Raji (cell line): ENCODE data around the gene DYNLT2.

Experiments
- POLR2A ChIP-seq: IDR thresholded peaks from 2 replicates; pipeline ENCODE4 v1.6.1; 2011; ENCODE audit warnings: low read depth, low read length, control low read depth; ENCODE audit not compliant: insufficient read depth

The DYNLT2 gene

DNA sequence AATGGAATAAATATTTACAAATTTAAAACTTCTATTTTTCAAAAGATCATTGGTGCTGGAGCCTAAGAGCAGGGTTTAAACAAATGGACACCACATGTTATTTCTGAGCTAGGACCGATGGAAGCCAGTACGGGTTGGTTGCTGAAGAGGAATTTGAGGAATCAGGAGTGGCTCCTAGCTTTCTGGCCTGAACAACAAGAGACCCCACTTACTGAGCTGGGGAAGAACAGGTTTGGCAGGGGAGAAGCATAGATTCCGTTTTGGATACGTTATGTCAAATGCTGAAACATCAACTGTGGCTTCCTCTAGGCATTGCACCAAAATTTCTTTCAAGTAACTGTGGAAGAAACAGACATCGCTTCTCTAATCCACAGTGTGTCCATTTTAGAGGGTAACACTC lies 56.2 kb downstream of the DYNLT2 start:
- no peak for TF ChIP-seq POLR2A

DNA sequence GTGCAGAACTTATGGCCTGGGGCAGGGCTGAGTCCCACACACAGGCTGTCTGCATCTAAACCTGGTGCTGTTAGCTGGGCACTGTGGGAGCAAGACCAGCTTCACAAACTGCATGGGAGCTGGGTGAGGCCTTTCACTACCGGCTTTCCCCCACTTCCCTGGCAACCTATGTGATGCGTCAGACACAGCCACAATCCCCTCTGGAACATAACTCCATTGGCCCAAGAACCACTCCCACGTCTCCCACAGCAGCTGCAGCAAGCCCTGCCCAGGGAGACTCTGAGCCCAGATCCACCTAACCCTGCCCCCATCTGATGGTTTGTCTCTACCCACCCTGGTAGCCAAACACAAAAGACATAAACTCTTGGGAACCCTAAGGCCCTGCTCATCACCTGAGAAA lies 58.9 kb downstream of the DYNLT2 start:
- no peak for TF ChIP-seq POLR2A

DNA sequence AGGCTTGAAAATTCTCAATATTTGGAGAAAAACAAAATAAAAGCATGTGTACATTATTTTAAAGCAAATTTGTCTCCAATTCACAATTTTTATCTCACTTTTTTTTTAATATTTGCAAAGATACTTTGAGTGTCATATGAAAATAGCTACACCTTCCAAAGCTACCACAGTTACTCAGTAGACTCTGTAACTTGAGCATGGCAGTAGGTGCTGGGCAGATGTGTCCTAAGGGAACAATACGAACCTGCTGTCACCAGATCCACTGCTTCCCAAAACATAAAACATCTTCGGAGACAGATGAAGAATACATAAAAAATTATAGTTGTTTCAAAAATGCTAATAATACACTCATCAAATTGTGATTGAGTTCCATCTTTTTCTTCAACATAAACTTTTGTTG lies 60.1 kb downstream of the DYNLT2 start:
- no peak for TF ChIP-seq POLR2A
